OCI-LY3 (cell line): ENCODE measurements around the gene KIF5B.

ENCODE experiments used
- H2AFZ ChIP-seq: fragments of 200-600, 300-600 bp; shearing (Covaris generic); 2 replicates; pipeline ENCODE4 v1.6.0; 2014; ENCODE audit warnings: antibody characterized with exemption, low read depth, low read length
- H3K27ac ChIP-seq: fragments of 200-600, 300-600 bp; sonication (generic); 2 replicates; pipeline ENCODE4 v1.5.1; 2014; ENCODE audit warnings: mild to moderate bottlenecking, low read length, moderate library complexity, mixed read lengths
- H3K27me3 ChIP-seq: fragments of 200-600, 300-600 bp; sonication (generic); 2 replicates; pipeline ENCODE4 v1.6.1; 2014; ENCODE audit warnings: low read depth, low read length, mixed read lengths
- H3K36me3 ChIP-seq: fragments of 200-600, 300-600 bp; sonication (generic); replicated peaks from 2 replicates; pipeline ENCODE3; 2014; ENCODE audit warnings: low read depth, low read length, mixed read lengths
- H3K4me1 ChIP-seq: fragments of 300-600, 200-600 bp; sonication (generic); 2 replicates; pipeline ENCODE4 v1.6.1; 2014; ENCODE audit warnings: low read length, mixed read lengths
- H3K4me2 ChIP-seq: fragments of 200-600, 300-600 bp; sonication (generic); 2 replicates; pipeline ENCODE4 v1.6.1; 2014; ENCODE audit warnings: low read length, mixed read lengths
- H3K4me3 ChIP-seq: fragments of 300-600, 200-600 bp; sonication (generic); 2 replicates; pipeline ENCODE4 v1.5.1; 2014; ENCODE audit warnings: antibody characterized with exemption, mild to moderate bottlenecking, low read length, moderate library complexity
- H3K79me2 ChIP-seq: fragments of 300-600, 200-600 bp; shearing (Covaris generic); 2 replicates; pipeline ENCODE4 v1.6.1; 2014; ENCODE audit warnings: mild to moderate bottlenecking, low read length, mixed read lengths
- H3K9ac ChIP-seq: fragments of 300-600, 200-600 bp; shearing (Covaris generic); 2 replicates; pipeline ENCODE4 v1.6.0; 2014; ENCODE audit warnings: mild to moderate bottlenecking, low read length, moderate library complexity
- H3K9me3 ChIP-seq: fragments of 200-600, 300-600 bp; shearing (Covaris generic); 2 replicates; pipeline ENCODE4 v1.6.1; 2014; ENCODE audit warnings: low read length, mixed read lengths; ENCODE audit not compliant: insufficient read depth
- H4K20me1 ChIP-seq: fragments of 200-600, 300-600 bp; sonication (generic); 2 replicates; pipeline ENCODE4 v1.6.1; 2016; ENCODE audit warnings: low read length, mixed read lengths; ENCODE audit not compliant: insufficient read depth
- CTCF ChIP-seq: fragments of 200-600, 300-600 bp; sonication (generic); IDR thresholded peaks from 2 replicates; pipeline ENCODE4 v1.5.1; 2014; ENCODE audit warnings: antibody characterized with exemption, low read length, low read depth
- EZH2phosphoT487 ChIP-seq: fragments of 200-600 bp; shearing (Covaris generic); IDR thresholded peaks from 2 replicates; pipeline ENCODE4 v1.6.1; 2018; ENCODE audit warnings: antibody characterized with exemption, mixed run types, low read depth

Gene KIF5B

GRCh38 chr10:32051926-32052325, 4.3 kb downstream of the KIF5B start:
- H3K4me1 ChIP-seq, result peaks cover 36% of the 10 kb centered on the region
- peaks cover 22% of the 10 kb centered on the region for H3K36me3 ChIP-seq
- no peaks in the 10 kb centered on the region for H3K9me3 ChIP-seq
- TF ChIP-seq CTCF, result no peak
- TF ChIP-seq EZH2phosphoT487, result no peak
- no peak overlapping the region for H3K27ac ChIP-seq
- H3K4me2 ChIP-seq, result peak overlapping the region; percentile 43
- H3K79me2 ChIP-seq, result peaks cover 93% of the 10 kb centered on the region
- H3K4me3 ChIP-seq, result no peak overlapping the region
- no peak overlapping the region for H2AFZ ChIP-seq
- no peaks in the 10 kb centered on the region for H3K27me3 ChIP-seq
- H3K9ac ChIP-seq, result no peak overlapping the region
- peaks cover 77% of the 10 kb centered on the region for H4K20me1 ChIP-seq

GRCh38 chr10:32050177-32050576, 6.0 kb downstream of the KIF5B start:
- no peaks in the 10 kb centered on the region for H3K9me3 ChIP-seq
- H3K4me1 ChIP-seq, result peaks cover 33% of the 10 kb centered on the region
- no peak for TF ChIP-seq EZH2phosphoT487
- TF ChIP-seq CTCF, result no peak
- peaks cover 85% of the 10 kb centered on the region for H4K20me1 ChIP-seq
- H2AFZ ChIP-seq, result no peak overlapping the region
- H3K36me3 ChIP-seq, result peaks cover 33% of the 10 kb centered on the region
- no peak overlapping the region for H3K4me3 ChIP-seq
- no peaks in the 10 kb centered on the region for H3K27me3 ChIP-seq
- H3K4me2 ChIP-seq, result no peak overlapping the region
- H3K27ac ChIP-seq, result no peak overlapping the region
- peaks cover 100% of the 10 kb centered on the region for H3K79me2 ChIP-seq
- no peak overlapping the region for H3K9ac ChIP-seq

GRCh38 chr10:32049113-32049512, 7.1 kb downstream of the KIF5B start:
- Histone ChIP-seq H4K20me1 (peaks cover 81% of the 10 kb centered on the region), H3K4me3 (no peak overlapping the region), H3K27ac (no peak overlapping the region), H2AFZ (no peak overlapping the region), H3K27me3 (no peaks in the 10 kb centered on the region), H3K79me2 (peaks cover 100% of the 10 kb centered on the region), H3K36me3 (peaks cover 35% of the 10 kb centered on the region), H3K4me2 (no peak overlapping the region), H3K9me3 (no peaks in the 10 kb centered on the region), H3K4me1 (peaks cover 26% of the 10 kb centered on the region), H3K9ac (no peak overlapping the region)
- TF ChIP-seq CTCF, result no peak
- no peak for TF ChIP-seq EZH2phosphoT487

GRCh38 chr10:32048282-32048681, 7.9 kb downstream of the KIF5B start:
- no peak overlapping the region for H3K4me2 ChIP-seq
- H3K79me2 ChIP-seq, result peaks cover 100% of the 10 kb centered on the region
- no peaks in the 10 kb centered on the region for H3K9me3 ChIP-seq
- TF ChIP-seq EZH2phosphoT487 (no peak), CTCF (no peak)
- H3K36me3 ChIP-seq, result peaks cover 35% of the 10 kb centered on the region
- peaks cover 18% of the 10 kb centered on the region for H3K4me1 ChIP-seq
- no peak overlapping the region for H2AFZ ChIP-seq
- no peak overlapping the region for H3K4me3 ChIP-seq
- H4K20me1 ChIP-seq, result peaks cover 79% of the 10 kb centered on the region
- no peak overlapping the region for H3K27ac ChIP-seq
- H3K27me3 ChIP-seq, result no peaks in the 10 kb centered on the region
- no peak overlapping the region for H3K9ac ChIP-seq
